Measurements from ENCODE around the gene COMT. TPM values are rescaled to one million over a fixed set of nuclear protein-coding genes. Genes with fewer than 3 reads are reported as not detected.
A peak's percentile ranks its signal among the peaks of the same experiment; 100 is the strongest.

The COMT gene
- total and polyA plus RNA-seq, 2 of the 4 experiments (the other 2 are of a cell fraction): 202 to 347 TPM

GRCh38 chr22:19975707-19976035 is 34.1 kb downstream of the COMT start:
- ATAC-seq (ENCODE audit: low read depth): no peak
- CTCF ChIA-PET: no interaction called here
- POLR2A ChIA-PET (ENCODE audit: unreplicated experiment): no interaction called here

More at GRCh38 chr22:19975707-19976035, 34.1 kb downstream of the COMT start:
- no TSS peak for BruUV-seq (replicated peaks)
- dilution Hi-C loops (cut with HindIII; ENCODE audit: low sequenced_read_pairs, unreplicated experiment): no loop called here
- no peak overlapping the region for H2BK15ac ChIP-seq (ENCODE audit: low read depth, low read length)
- H2BK20ac ChIP-seq (ENCODE audit: low read depth, low read length): no peak overlapping the region
- intact Hi-C loops (cut with micrococcal nuclease): no loop called here
- H3K27ac ChIP-seq (ENCODE audit: insufficient read depth, low read length): no peak overlapping the region
- in situ Hi-C loops (cut with MboI; ENCODE audit: low sequenced_read_pairs): no loop called here
- no peaks in the 10 kb centered on the region for H3K9me1 ChIP-seq (ENCODE audit: insufficient read depth, low read length)
- H3K4me2 ChIP-seq (ENCODE audit: low read depth, low read length): no peak overlapping the region
- H3K9ac ChIP-seq (ENCODE audit: low read depth, low read length): no peak overlapping the region
- no peak overlapping the region for H4K91ac ChIP-seq (ENCODE audit: insufficient read depth, low read depth, low read length)
- 0 out of 2 replicates have a peak, but pooled peaks cover under 1% of the 10 kb centered on the region for H3K4me1 ChIP-seq (ENCODE audit: control insufficient read depth, insufficient read depth, low read length)
- H2BK5ac ChIP-seq (ENCODE audit: low read depth, low read length, poor library complexity, severe bottlenecking): no peak overlapping the region
- no peak overlapping the region for H3K4me3 ChIP-seq (ENCODE audit: insufficient read depth, low read depth, low read length)
- H2AK5ac ChIP-seq (ENCODE audit: low read depth, low read length): no peak overlapping the region
- H3K4ac ChIP-seq (ENCODE audit: low read depth, low read length): no peak overlapping the region
- peak overlapping the region; percentile 42 for H2AK9ac ChIP-seq (replicated peaks; ENCODE audit: low read depth, low read length, poor library complexity)
- H3K36me3 ChIP-seq (ENCODE audit: control insufficient read depth, insufficient read depth, low read length): peaks cover 23% of the 10 kb centered on the region
- no peaks in the 10 kb centered on the region for H3K9me3 ChIP-seq (ENCODE audit: control insufficient read depth, insufficient read depth, low read length)
- H4K8ac ChIP-seq (ENCODE audit: low read depth in 2 of 2, low read length in 2 of 2): no peak overlapping the region
- H4K5ac ChIP-seq (ENCODE audit: low read depth, low read length): no peak overlapping the region
- H2AFZ ChIP-seq (replicated peaks; ENCODE audit: low read length, poor library complexity): peak overlapping the region; percentile 41
- H4K20me1 ChIP-seq (ENCODE audit: insufficient read depth, low read length): peaks cover 14% of the 10 kb centered on the region
- DNase-seq: no peak
- TF ChIP-seq CHD1 (IDR thresholded peaks at IDR 0.05; ENCODE audit: low read depth, low read length) (no peak), CEBPB (IDR thresholded peaks at IDR 0.05; ENCODE audit: low read depth, low read length) (no peak), POLR2A (IDR thresholded peaks at IDR 0.05; ENCODE audit: low read depth, low read length) (no peak), SMC3 (IDR thresholded peaks at IDR 0.05; ENCODE audit: low read depth, low read length) (no peak), MXI1 (IDR thresholded peaks at IDR 0.05; ENCODE audit: borderline replicate concordance, low read depth, low read length) (no peak), CTCF (conservative IDR thresholded peaks at IDR 0.05; ENCODE audit: low read depth, low read length) (no peak), RAD21 (IDR thresholded peaks at IDR 0.05; ENCODE audit: low read length) (no peak), FOS (IDR thresholded peaks at IDR 0.05; ENCODE audit: low read depth, low read length) (no peak), ELK1 (IDR thresholded peaks at IDR 0.05; ENCODE audit: borderline replicate concordance, low read depth, low read length) (no peak), USF2 (IDR thresholded peaks at IDR 0.05; ENCODE audit: low read depth, low read length) (no peak), BHLHE40 (IDR thresholded peaks at IDR 0.05; ENCODE audit: low read depth, low read length) (no peak), NFE2L2 (IDR thresholded peaks at IDR 0.05; ENCODE audit: low read depth, low read length) (no peak), MAFK (IDR thresholded peaks at IDR 0.05; ENCODE audit: low read depth, low read length) (no peak), RCOR1 (IDR thresholded peaks at IDR 0.05; ENCODE audit: insufficient replicate concordance, low read length) (no peak), RFX5 (IDR thresholded peaks at IDR 0.05; ENCODE audit: low read depth, low read length) (no peak), MAZ (IDR thresholded peaks at IDR 0.05; ENCODE audit: borderline replicate concordance, low read depth, low read length) (no peak)
- WGBS, 2 experiments (ENCODE audit: extremely low coverage in 2 of 2, insufficient read length in 1 of 2): no CpG with 5 or more reads among the region's 4 CpGs
- H3K56ac ChIP-seq (ENCODE audit: extremely low read depth, insufficient read depth, low read length): no peak overlapping the region
- H3K18ac ChIP-seq (ENCODE audit: low read depth, low read length): no peak overlapping the region
- no peaks in the 10 kb centered on the region for H3K79me1 ChIP-seq (ENCODE audit: low read depth in 1 of 2, low read length in 2 of 2)
- no peaks in the 10 kb centered on the region for H3K27me3 ChIP-seq (ENCODE audit: control insufficient read depth, insufficient read depth, low read length)
- no peak overlapping the region for H2BK120ac ChIP-seq (ENCODE audit: low read depth, low read length)
- H3K23ac ChIP-seq (ENCODE audit: low read depth, low read length): no peak overlapping the region
- no peak overlapping the region for H3K14ac ChIP-seq (replicated peaks; ENCODE audit: low read depth, low read length)
